Activated CD8-positive, alpha-beta memory T cell treated with anti-CD3 and anti-CD28 coated beads, Interleukin-2, amount 50 U/mL, for 48 hours (primary cell): ENCODE measurements around the gene OPCML.

Experiments used
- DNase-seq: peaks from one replicate; pipeline ENCODE4 v3.0.0-alpha.2; 2020

Gene OPCML

DNA sequence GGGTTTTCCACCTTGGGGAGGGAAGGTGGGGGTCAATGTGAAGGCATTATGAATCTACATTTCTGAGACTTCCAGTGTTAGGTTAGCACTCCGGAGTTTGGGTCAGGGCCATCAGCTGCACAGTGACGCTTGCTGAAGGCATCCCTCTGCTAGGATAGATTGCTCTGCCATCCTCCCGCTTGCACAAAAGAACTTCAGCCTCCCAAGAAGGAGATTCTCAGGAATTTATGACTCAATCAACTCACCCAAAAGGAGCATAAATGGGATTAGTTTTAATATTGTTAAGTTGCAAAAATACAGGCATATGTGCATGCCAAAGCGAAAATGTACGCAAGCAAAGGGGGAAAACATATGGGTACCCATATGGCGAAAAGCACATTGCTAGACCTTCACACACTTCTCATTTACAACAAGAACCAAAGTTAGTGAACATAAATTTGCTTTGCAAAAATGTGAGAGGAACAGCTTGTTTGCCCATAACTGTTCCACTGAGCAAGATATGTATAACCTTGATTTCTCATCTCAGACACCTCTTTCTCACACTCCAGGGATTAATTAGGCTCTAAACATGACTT, 1013.0 kb downstream of the OPCML start:
- DNase-seq: no peak

GRCh38 chr11:132504501-132505041, 1027.7 kb downstream of the OPCML start:
- DNase-seq: no peak

DNA sequence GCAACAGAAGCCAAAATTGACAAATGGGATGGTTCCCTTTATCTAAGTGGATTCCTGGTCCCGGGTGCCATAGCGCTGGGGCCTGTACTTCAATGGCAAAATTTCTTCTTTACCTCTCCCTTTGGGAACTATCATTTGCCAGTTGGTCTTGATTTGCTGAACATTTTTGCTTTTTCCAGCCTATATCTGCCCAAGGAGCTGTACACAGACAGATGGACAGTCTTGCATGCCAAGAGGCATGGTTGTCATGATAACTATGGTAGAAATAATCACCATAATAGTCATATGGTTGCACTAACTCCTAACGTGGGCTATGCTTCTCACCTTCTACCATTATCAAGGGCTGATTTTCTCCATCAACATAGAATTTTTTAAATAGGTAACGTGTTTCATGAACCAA, 1030.9 kb downstream of the OPCML start:
- DNase-seq: no peak

- DNase-seq: no peak
Observed at GRCh38 chr11:132499661-132500060, 1032.6 kb downstream of the OPCML start.

DNA sequence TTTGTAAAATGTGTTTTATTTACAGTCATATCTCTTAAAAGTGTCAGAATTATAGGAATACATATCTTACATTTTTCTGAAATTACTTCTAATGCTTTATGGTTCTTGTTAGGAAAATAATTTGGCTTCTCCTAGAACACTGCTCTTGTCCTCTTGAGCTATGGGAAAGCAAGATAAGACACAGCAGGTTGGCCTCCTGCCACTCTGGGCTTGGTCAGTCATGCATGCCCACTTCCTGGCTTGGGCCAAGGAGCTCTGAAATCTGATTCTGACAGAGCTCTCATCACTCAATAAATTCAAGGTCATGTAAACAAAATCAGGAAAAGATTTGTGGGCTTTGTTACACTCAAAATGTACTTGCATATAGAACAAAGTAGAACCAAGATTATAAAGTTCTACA, 1036.0 kb downstream of the OPCML start:
- DNase-seq: no peak

DNA sequence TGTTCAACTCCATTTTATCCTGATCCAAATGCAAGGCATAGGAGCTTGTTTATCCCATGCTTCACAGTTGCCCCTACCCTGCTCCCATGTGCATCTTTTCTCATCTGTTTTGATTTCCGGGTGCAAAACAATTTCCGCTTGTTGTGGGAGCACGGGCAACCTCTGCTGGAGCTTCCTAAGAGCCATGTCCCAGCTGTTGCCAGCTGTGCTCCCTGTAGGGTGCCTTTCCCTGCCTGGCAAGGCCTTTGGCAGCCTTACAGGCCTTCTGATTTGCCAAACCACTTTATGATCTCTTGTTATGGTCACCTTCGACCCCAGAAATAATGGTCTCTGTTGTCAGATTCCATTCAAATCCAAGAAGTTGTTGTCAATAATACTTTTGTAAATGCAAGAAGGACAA, 1038.5 kb downstream of the OPCML start:
- DNase-seq: no peak

GRCh38 chr11:132490978-132491377, 1041.3 kb downstream of the OPCML start:
- no peak for DNase-seq

- DNase-seq: no peak
Observed at GRCh38 chr11:132486060-132486459, 1046.2 kb downstream of the OPCML start.

GRCh38 chr11:132475026-132475425, 1057.3 kb downstream of the OPCML start:
- no peak for DNase-seq

DNA sequence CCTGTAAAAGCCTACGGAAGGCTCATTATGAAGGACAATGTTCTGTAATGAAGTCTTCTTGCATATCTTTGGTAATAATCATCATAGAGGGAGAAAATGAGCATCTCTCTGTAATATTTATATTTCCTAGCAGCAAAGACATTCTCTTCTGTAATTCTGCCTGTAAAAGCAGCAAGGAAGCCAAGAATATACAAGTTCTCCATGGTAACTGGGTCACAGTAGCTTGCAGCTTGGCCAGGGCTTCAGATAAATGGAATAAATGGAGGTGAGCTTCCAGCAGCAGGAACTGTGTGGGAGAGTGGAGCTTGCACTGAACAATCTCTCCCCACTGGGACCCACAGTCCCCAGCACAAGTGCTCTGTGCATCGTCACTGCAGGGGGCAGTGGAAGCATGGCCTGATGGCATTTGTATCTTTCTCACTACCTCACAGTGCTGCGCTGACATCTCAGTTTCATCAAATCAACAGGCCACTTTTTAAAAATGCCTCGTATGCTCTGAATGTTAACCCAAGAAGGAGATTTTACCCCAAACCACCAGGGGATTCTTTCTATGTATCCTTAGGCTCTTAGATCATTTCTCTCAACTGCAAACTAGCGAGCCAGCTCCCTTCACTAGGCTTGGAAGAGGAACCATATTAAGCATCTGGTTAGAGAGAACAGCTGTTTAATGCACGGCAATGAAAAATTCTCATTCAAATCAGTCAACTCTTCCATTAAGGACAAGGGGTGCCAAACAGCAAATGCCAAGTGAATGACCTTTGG, 1059.7 kb downstream of the OPCML start:
- no peak for DNase-seq

DNA sequence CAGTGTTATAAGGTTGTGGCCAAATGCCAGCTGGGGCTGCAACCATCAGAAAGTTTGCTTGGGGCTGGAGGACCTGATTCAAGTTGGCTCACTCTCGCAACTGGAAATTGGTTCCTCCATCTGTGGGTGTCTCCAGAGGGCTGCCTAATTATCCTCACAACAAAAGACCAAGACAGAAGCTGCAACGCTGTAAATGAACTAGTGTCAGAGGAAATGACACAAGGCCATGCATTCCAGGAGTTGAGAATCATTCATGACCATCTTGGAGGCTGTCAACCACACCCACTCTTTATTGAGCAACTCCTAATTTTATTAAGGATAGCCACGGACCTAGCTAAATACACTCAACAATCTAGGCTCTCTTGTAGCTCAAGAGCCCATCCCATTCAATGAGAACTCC, 1060.8 kb downstream of the OPCML start:
- no peak for DNase-seq

DNA sequence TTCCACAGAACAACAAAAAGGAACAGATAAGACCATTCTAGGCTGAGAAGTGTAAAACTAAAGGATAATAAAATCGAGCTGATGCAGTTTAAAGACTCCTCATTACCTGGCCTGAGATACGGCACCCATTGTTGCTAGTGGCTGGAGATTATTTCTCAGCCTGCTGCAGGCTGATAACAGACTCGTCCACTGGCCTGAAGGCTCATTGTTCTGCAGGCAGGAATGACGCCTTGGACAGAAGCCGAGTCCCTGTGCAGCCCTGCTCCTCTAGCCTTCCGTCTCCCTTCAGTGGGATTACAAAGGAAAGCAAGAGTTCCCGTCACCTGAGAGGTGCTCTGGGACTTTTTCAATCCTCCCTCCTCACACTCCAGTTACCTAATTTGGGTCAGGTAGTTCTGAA, 1065.3 kb downstream of the OPCML start:
- no peak for DNase-seq

DNA sequence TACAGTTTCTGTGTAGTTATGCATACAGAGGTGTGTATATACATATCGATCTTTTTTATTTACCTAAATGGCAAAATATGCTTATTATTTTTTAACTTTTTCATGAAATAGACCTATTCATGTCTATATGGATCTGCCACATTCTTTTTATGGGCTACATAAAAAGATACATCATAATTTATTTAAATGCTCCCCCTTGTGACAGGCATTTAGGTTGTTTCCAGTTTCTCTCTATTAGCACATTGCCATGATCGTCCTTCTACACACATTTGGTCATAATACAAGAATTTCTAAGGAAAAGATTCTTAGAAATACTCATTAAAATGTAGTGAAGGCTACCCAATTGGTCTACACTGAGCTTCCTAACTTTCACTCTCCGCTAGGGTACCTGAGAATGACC, 1067.4 kb downstream of the OPCML start:
- no peak for DNase-seq

DNA sequence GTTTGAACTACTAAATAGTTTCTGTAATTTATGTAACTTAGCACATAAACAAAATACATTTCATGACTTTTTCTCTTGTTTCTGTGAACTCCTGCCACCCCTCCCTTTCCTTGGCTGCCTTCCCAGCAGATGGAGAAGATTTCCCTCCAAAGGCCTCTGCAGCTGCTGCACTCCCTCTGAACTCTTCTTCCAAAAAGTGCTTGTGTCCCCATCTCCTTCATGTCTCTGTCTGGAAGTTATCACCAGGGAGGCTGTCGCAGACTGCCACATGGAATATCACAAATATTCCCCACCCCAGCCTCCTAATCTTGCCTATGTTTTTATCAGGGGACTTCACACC, 1068.3 kb downstream of the OPCML start:
- no peak for DNase-seq

- DNase-seq: no peak
Observed at GRCh38 chr11:132463295-132464002, 1068.9 kb downstream of the OPCML start.

DNA sequence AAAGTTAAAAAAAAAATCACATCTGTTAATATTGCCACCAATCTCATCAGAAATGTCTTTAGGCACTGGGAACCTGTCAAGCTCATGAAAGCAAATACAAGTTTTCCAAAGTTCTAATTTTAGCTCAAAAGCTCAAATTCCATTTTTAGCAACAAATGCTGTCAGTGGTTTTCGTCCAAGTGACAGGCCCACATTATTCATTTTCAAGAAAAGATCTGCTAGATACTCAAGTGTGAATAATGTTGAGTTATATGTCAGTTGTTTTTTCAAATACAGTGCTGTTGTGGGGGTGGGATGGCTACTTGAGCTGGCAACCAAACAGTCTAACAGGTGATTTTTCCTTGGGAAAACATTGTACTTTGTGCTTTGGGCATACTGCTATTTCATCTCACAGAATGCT, 1072.6 kb downstream of the OPCML start:
- DNase-seq: no peak

DNA sequence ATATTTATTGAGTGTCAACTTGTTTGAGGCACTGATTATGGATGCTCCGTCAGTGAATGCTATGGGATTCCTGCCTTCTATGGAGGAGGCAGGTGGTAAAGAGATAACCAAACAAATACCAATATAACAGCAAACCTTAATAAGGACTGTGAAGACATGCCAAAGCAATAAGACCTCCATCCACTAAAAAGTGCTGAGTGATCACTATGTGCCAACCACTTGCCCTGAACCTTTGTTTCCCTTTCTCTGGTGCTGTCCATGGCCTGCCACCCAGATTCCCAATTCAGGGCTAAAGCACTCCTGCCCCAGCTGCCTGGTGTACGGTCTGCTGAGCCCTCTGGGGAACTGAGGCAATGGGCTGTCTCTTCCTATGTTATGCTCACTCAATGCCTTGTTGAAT, 1074.9 kb downstream of the OPCML start:
- no peak for DNase-seq

GRCh38 chr11:132456751-132457328, 1075.5 kb downstream of the OPCML start:
- no peak for DNase-seq

DNA sequence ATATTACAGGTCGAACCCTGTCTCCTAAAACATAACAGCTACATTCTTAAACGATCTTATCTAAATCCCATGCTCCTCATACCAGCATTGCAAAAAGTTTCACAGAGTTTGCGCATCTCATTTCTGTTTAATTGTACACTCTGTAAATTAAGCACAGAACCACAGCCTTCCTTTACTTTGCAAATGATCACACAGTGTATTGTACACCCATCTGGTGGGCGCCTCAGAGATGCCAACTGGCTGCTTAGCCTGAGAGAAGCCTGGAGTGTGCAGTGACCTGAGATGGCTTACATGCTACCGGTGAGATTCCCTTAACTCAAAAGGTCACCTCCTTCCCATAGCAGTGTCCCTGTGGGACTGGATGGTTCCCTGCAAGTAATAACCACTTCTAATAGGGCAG, 1077.3 kb downstream of the OPCML start:
- no peak for DNase-seq

DNA sequence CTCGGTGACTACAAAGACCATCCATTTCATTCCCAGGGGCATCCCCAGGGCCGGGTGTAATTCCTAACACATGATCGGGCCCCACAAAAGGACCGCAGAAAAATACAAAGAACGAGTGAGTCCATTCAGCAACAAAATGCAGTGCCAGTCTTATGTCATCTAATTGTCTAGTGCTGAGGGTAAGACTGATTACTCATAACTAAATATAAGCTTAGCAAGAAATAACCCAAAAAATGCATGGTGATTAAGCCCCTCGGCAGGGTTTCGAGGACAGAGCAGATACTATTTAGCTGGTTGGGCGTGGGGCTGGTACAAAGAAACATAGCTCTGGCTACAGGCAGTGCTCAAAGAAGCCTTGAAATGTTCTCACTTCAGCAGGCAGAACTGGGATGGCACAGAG, 1078.9 kb downstream of the OPCML start:
- no peak for DNase-seq

DNA sequence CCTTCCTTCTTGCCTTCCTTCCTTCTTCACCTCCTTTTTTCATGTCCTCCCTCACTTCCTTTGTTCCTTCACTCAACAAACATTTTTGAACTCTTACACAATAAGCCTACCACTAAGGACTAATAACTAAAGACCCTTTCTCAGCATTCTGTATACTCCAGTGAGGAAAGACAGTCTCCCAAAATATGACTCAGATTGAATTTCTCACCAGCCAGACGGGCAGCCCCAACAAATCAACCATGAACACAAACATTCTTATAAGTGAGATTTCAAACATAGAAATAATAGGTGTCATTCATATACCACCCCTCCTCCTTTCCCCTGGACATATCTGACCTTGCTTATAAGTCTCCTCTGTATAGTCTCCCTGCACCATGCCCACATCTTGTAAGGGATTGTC, 1079.7 kb downstream of the OPCML start:
- DNase-seq: no peak

DNA sequence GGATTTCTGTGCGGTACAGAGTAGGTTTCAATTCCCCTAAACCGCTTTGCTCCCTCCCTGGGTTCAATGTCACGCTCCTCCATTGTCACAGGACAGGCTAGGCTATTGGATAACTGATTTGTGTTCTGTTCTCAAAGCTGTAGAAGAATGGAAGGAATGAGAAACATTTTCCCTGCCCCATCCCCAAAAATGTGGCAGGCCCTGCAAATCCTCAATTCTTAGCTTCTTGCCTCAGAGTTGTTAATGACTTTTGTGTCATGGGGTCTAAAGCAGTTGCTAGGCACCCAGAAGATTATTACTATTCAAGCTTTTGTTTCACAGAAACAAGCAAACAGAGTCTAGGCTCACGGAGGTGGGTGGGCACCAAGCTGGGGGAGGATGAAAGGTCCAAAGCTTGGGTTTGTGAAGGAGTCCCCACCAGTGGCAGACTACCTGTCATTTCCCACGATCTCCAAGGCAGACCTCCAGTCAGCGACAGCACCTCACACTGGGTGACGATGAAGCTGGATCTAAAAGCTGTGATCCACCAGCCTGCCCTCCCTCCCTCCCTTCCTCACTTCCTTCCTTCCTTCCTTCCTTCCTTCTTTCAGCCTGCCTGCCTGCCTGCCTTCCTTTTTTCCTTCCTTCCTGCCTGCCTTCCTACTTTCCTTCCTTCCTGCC, 1080.2 kb downstream of the OPCML start:
- no peak for DNase-seq

DNA sequence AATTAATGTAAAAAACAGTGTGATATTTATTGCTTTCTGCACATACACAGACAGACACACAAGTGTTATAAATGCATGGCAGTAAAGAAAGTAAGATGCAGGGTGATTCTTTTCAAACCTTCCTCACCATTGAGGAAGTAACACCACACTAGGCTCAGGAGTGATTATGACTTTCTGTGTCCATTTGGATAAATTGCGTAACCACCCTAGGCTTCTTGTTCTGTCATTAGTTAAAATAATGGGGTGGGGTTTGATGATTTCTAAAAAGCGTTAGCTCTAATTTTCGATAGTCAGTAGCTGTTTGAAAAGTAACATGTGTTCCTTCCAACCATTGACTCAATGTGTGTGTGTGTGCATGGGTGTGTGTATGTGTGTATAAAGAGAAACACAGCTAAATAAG, 1081.7 kb downstream of the OPCML start:
- DNase-seq: no peak
